ENCODE data around the gene TTC32. TPM values are rescaled to one million over a fixed set of nuclear protein-coding genes. Genes with fewer than 3 reads are reported as not detected.

TTC32 gene
- total and polyA plus RNA-seq, 2 of the 4 experiments (the other 2 are of a cell fraction): 1.1 to 3.9 TPM

GRCh38 chr2:19890104-19890503 is 11.7 kb downstream of the TTC32 start:
- intact Hi-C loops (cut with micrococcal nuclease) (no loop called here), dilution Hi-C loops (cut with HindIII; ENCODE audit: low sequenced_read_pairs, unreplicated experiment) (no loop called here), in situ Hi-C loops (cut with MboI; ENCODE audit: low sequenced_read_pairs) (no loop called here)
- TF ChIP-seq SMC3 (IDR thresholded peaks at IDR 0.05; ENCODE audit: low read depth, low read length): no peak
- no peak for TF ChIP-seq ELK1 (IDR thresholded peaks at IDR 0.05; ENCODE audit: borderline replicate concordance, low read depth, low read length)
- TF ChIP-seq MAFK (IDR thresholded peaks at IDR 0.05; ENCODE audit: low read depth, low read length): no peak
- TF ChIP-seq RFX5 (IDR thresholded peaks at IDR 0.05; ENCODE audit: low read depth, low read length): no peak
- TF ChIP-seq BHLHE40 (IDR thresholded peaks at IDR 0.05; ENCODE audit: low read depth, low read length): no peak
- no peak for TF ChIP-seq CHD1 (IDR thresholded peaks at IDR 0.05; ENCODE audit: low read depth, low read length)
- no peak for TF ChIP-seq RAD21 (IDR thresholded peaks at IDR 0.05; ENCODE audit: low read length)
- TF ChIP-seq USF2 (IDR thresholded peaks at IDR 0.05; ENCODE audit: low read depth, low read length): no peak
- TF ChIP-seq RCOR1 (IDR thresholded peaks at IDR 0.05; ENCODE audit: insufficient replicate concordance, low read length): no peak
- no peak for TF ChIP-seq CEBPB (IDR thresholded peaks at IDR 0.05; ENCODE audit: low read depth, low read length)
- TF ChIP-seq POLR2A (IDR thresholded peaks at IDR 0.05; ENCODE audit: low read depth, low read length): no peak
- no peak for TF ChIP-seq MAZ (IDR thresholded peaks at IDR 0.05; ENCODE audit: borderline replicate concordance, low read depth, low read length)
- no peak for TF ChIP-seq FOS (IDR thresholded peaks at IDR 0.05; ENCODE audit: low read depth, low read length)
- TF ChIP-seq NFE2L2 (IDR thresholded peaks at IDR 0.05; ENCODE audit: low read depth, low read length): no peak
- Histone ChIP-seq H3K36me3 (ENCODE audit: control insufficient read depth, insufficient read depth, low read length) (peaks cover 1% of the 10 kb centered on the region; the same call in 1 of the 2 replicates), H4K91ac (ENCODE audit: insufficient read depth, low read depth, low read length) (no peak overlapping the region), H3K79me1 (ENCODE audit: low read depth in 1 of 2, low read length in 2 of 2) (peaks cover 4 to 9% of the 10 kb centered on the region in 2 experiments; a peak in 2 of 4 replicates), H3K27me3 (ENCODE audit: control insufficient read depth, insufficient read depth, low read length) (no peaks in the 10 kb centered on the region), H2AFZ (replicated peaks; ENCODE audit: low read length, poor library complexity) (no peak overlapping the region), H3K4me2 (ENCODE audit: low read depth, low read length) (no peak overlapping the region), H3K27ac (ENCODE audit: insufficient read depth, low read length) (no peak overlapping the region), H2BK120ac (ENCODE audit: low read depth, low read length) (no peak overlapping the region), H3K4me1 (ENCODE audit: control insufficient read depth, insufficient read depth, low read length) (peaks cover 2% of the 10 kb centered on the region; the same call in 1 of the 2 replicates), H3K23ac (ENCODE audit: low read depth, low read length) (no peak overlapping the region), H3K9ac (ENCODE audit: low read depth, low read length) (no peak overlapping the region), H4K20me1 (ENCODE audit: insufficient read depth, low read length) (no peaks in the 10 kb centered on the region), H3K4me3 (ENCODE audit: insufficient read depth, low read depth, low read length) (no peak overlapping the region), H3K9me1 (ENCODE audit: insufficient read depth, low read length) (0 out of 2 replicates have a peak, but pooled peaks cover 3% of the 10 kb centered on the region), H3K56ac (ENCODE audit: extremely low read depth, insufficient read depth, low read length) (no peak overlapping the region), H4K5ac (ENCODE audit: low read depth, low read length) (no peak overlapping the region), H2BK5ac (ENCODE audit: low read depth, low read length, poor library complexity, severe bottlenecking) (no peak overlapping the region), H4K8ac (ENCODE audit: low read depth in 2 of 2, low read length in 2 of 2) (no peak overlapping the region), H2BK20ac (ENCODE audit: low read depth, low read length) (no peak overlapping the region), H2AK5ac (ENCODE audit: low read depth, low read length) (no peak overlapping the region), H3K18ac (ENCODE audit: low read depth, low read length) (no peak overlapping the region), H3K9me3 (ENCODE audit: control insufficient read depth, insufficient read depth, low read length) (no peaks in the 10 kb centered on the region), H3K4ac (ENCODE audit: low read depth, low read length) (no peak overlapping the region), H3K14ac (replicated peaks; ENCODE audit: low read depth, low read length) (no peak overlapping the region), H2AK9ac (replicated peaks; ENCODE audit: low read depth, low read length, poor library complexity) (no peak overlapping the region), H2BK15ac (ENCODE audit: low read depth, low read length) (no peak overlapping the region)
- ChIA-PET CTCF (no interaction called here), POLR2A (ENCODE audit: unreplicated experiment) (no interaction called here)
- DNase-seq (no peak), ATAC-seq (ENCODE audit: low read depth) (peak; percentile 44)
- no CpG with 5 or more reads among the region's 3 CpGs for WGBS, 2 experiments (ENCODE audit: extremely low coverage in 2 of 2, insufficient read length in 1 of 2)
- BruUV-seq (replicated peaks): no TSS peak

Data from IMR-90 (cell line).